Measurements from ENCODE around the gene SRRM3. TPM values are rescaled to one million over a fixed set of nuclear protein-coding genes. Genes with fewer than 3 reads are reported as not detected.
A peak's percentile ranks its signal among the peaks of the same experiment; 100 is the strongest.
"Not testable (repeated sequence)": the region's sequence is repeated elsewhere in the genome, so short reads cannot be mapped to it uniquely, and the experiment has no call there.

SRRM3 gene
- total RNA-seq, 1 donor from 2014 or later, result 1.7 TPM

DNA sequence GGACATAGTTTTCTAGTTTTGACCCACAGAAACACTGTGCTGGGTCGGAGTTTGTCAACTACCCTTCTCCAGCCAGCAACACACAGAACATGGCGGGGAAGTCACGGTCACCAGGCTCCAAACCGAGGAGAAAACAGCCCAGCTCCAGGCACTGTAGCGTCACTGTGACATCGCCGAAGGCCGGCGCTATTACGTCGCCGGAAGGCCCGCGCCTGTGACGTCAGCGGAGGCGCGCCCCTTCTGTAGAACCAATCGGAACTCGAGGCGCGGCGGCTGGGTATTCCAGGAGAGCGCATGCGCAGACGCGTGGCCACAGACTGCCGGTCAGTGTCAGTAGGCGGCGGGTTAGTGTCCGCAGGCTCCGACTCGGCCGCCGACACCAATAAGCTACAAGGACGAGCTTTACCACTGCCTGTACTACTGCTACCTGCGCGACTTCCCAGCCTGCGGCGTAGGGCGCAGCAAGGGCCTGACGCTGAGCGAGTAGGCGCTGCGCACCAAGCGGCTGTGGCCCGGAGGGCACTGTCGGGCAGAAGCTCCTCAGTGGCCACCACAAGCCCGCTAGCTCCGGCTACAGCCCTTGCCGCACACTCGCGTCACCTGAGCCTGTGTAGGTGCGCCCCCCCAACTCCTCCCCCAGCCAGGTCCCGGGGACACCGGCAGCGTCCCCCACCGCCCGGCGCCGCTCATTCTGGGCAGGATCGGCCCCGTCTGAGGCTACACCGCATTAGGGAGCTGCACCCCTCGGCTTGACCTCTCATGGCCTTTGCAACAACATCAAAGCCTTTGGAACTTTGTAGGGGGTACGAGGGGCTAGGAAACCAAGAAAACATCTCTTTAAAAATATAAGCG is 35.1 kb upstream of the SRRM3 start:
- Mint-ChIP-seq H3K4me3 (ENCODE audit: unreplicated experiment) (peak overlapping the region; percentile 78), H3K9me3 (ENCODE audit: unreplicated experiment) (no peaks in the 10 kb centered on the region), H3K27me3 (ENCODE audit: low read depth, unreplicated experiment) (no peaks in the 10 kb centered on the region), H3K27ac (ENCODE audit: unreplicated experiment) (peak overlapping the region; percentile 63), H3K4me1 (ENCODE audit: low read depth, unreplicated experiment) (peaks cover 7% of the 10 kb centered on the region), H3K36me3 (ENCODE audit: low read depth, unreplicated experiment) (no peaks in the 10 kb centered on the region)
- Histone ChIP-seq H3K9ac (ENCODE audit: low read length) (peak overlapping the region; percentile 83), H3K79me2 (ENCODE audit: insufficient read depth, low read length) (no peaks in the 10 kb centered on the region), H3K36me3 (ENCODE audit: insufficient read depth, low read length) (no peaks in the 10 kb centered on the region), H3K9me3 (ENCODE audit: insufficient read depth, low read depth, low read length) (no peaks in the 10 kb centered on the region), H3K27me3 (ENCODE audit: insufficient read depth, low read length) (no peaks in the 10 kb centered on the region), H3K4me3 (ENCODE audit: insufficient read depth, low read depth, low read length) (peak overlapping the region; percentile 75), H3K4me1 (ENCODE audit: insufficient read depth, low read length) (no peaks in the 10 kb centered on the region), H3K4me2 (ENCODE audit: low read length) (peak overlapping the region; percentile 98), H3K27ac (ENCODE audit: low read depth, low read length) (peak overlapping the region; percentile 31), H2AFZ (ENCODE audit: low read depth, low read length) (peak overlapping the region; percentile 99), H4K20me1 (ENCODE audit: insufficient read depth, low read length) (no peaks in the 10 kb centered on the region)
- peak; percentile 82 for DNase-seq (ENCODE audit: low read depth)
- no peak for FAIRE-seq
- TF ChIP-seq EZH2 (IDR thresholded peaks at IDR 0.05; ENCODE audit: insufficient read depth, low read length), result no peak
- TF ChIP-seq, protein P1, sequence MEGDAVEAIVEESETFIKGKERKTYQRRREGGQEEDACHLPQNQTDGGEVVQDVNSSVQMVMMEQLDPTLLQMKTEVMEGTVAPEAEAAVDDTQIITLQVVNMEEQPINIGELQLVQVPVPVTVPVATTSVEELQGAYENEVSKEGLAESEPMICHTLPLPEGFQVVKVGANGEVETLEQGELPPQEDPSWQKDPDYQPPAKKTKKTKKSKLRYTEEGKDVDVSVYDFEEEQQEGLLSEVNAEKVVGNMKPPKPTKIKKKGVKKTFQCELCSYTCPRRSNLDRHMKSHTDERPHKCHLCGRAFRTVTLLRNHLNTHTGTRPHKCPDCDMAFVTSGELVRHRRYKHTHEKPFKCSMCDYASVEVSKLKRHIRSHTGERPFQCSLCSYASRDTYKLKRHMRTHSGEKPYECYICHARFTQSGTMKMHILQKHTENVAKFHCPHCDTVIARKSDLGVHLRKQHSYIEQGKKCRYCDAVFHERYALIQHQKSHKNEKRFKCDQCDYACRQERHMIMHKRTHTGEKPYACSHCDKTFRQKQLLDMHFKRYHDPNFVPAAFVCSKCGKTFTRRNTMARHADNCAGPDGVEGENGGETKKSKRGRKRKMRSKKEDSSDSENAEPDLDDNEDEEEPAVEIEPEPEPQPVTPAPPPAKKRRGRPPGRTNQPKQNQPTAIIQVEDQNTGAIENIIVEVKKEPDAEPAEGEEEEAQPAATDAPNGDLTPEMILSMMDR (IDR thresholded peaks at IDR 0.05; ENCODE audit: insufficient read depth, low read depth, low read length), result no peak

DNA sequence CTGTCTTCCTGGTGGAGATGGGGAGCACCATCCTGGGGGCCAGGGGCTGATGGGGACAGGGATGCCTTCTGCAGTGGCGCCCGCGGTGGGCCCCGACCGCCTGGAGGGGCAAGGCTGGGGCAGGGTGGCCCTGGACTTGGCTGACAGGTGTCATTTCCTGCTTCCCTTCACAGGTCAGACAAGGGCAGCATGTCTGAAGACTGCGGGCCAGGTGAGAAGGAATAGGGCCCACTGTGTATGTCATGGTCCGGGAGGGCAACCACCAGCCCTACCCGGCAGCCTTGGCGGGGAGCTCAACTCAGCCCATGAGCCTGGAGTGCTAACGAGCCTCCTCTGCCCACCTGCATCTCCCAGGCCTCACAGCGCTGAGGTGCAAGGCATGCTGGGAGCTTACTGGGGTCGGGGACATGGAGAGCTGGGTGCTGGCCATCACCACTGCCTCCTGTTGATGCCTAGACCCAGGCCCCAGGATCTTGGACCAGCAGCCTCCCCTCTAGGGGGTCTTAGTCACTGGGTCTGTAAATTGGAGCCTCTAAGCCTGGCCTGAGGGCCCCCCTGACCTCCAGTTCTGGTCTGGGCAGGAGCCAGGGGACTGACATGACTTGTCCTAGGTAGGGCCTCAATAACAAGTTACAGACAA is 28.0 kb upstream of the SRRM3 start:
- no peak overlapping the region for H3K4me3 Mint-ChIP-seq (ENCODE audit: unreplicated experiment)
- Histone ChIP-seq H3K4me2 (ENCODE audit: low read length) (no peak overlapping the region), H3K27ac (ENCODE audit: low read depth, low read length) (no peak overlapping the region), H4K20me1 (ENCODE audit: insufficient read depth, low read length) (no peaks in the 10 kb centered on the region), H3K4me3 (ENCODE audit: insufficient read depth, low read depth, low read length) (no peak overlapping the region), H3K9ac (ENCODE audit: low read length) (no peak overlapping the region), H3K36me3 (ENCODE audit: insufficient read depth, low read length) (no peaks in the 10 kb centered on the region), H3K9me3 (ENCODE audit: insufficient read depth, low read depth, low read length) (no peaks in the 10 kb centered on the region), H3K79me2 (ENCODE audit: insufficient read depth, low read length) (no peaks in the 10 kb centered on the region), H2AFZ (ENCODE audit: low read depth, low read length) (no peak overlapping the region), H3K4me1 (ENCODE audit: insufficient read depth, low read length) (peaks cover 2% of the 10 kb centered on the region), H3K27me3 (ENCODE audit: insufficient read depth, low read length) (no peaks in the 10 kb centered on the region)
- peaks cover 3% of the 10 kb centered on the region for H3K4me1 Mint-ChIP-seq (ENCODE audit: low read depth, unreplicated experiment)
- H3K27me3 Mint-ChIP-seq (ENCODE audit: low read depth, unreplicated experiment), result no peaks in the 10 kb centered on the region
- no peaks in the 10 kb centered on the region for H3K36me3 Mint-ChIP-seq (ENCODE audit: low read depth, unreplicated experiment)
- no peak for FAIRE-seq
- no peak overlapping the region for H3K27ac Mint-ChIP-seq (ENCODE audit: unreplicated experiment)
- DNase-seq (ENCODE audit: low read depth), result no peak
- TF ChIP-seq EZH2 (IDR thresholded peaks at IDR 0.05; ENCODE audit: insufficient read depth, low read length), result no peak
- TF ChIP-seq, protein P1 (IDR thresholded peaks at IDR 0.05; ENCODE audit: insufficient read depth, low read depth, low read length), result no peak
- no peaks in the 10 kb centered on the region for H3K9me3 Mint-ChIP-seq (ENCODE audit: unreplicated experiment)

DNA sequence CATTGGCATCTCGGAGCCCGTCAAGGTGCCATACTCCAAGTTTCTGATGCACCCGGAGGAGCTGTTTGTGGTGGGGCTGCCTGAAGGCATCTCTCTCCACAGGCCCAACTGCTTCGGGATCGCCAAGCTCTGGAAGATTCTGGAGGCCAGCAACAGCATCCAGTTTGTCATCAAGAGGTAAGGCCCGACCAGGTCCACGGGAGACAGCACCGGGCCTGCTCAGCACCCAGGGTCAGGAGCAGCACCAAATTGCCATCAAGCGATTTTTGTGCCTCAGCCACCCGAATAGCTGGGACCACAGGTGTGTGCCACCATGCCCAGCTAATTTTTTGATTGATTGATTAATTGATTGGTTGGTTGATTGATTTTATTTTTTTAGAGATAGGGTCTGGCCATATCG is 24.7 kb upstream of the SRRM3 start:
- H3K27me3 ChIP-seq (ENCODE audit: insufficient read depth, low read length); H3K4me3 Mint-ChIP-seq (ENCODE audit: unreplicated experiment); H3K4me1 Mint-ChIP-seq (ENCODE audit: low read depth, unreplicated experiment); H3K4me3 ChIP-seq (ENCODE audit: insufficient read depth, low read depth, low read length); FAIRE-seq; H3K9ac ChIP-seq (ENCODE audit: low read length); H3K4me1 ChIP-seq (ENCODE audit: insufficient read depth, low read length); H3K27ac Mint-ChIP-seq (ENCODE audit: unreplicated experiment); H3K9me3 Mint-ChIP-seq (ENCODE audit: unreplicated experiment); H4K20me1 ChIP-seq (ENCODE audit: insufficient read depth, low read length); H2AFZ ChIP-seq (ENCODE audit: low read depth, low read length); H3K9me3 ChIP-seq (ENCODE audit: insufficient read depth, low read depth, low read length); H3K4me2 ChIP-seq (ENCODE audit: low read length); H3K27me3 Mint-ChIP-seq (ENCODE audit: low read depth, unreplicated experiment); H3K27ac ChIP-seq (ENCODE audit: low read depth, low read length); H3K36me3 ChIP-seq (ENCODE audit: insufficient read depth, low read length); H3K79me2 ChIP-seq (ENCODE audit: insufficient read depth, low read length); H3K36me3 Mint-ChIP-seq (ENCODE audit: low read depth, unreplicated experiment); DNase-seq (ENCODE audit: low read depth): not testable (repeated sequence)
